H7 (cell line): ENCODE measurements around the gene TMEM132D. TPM values are rescaled to one million over a fixed set of nuclear protein-coding genes. Genes with fewer than 3 reads are reported as not detected.

Source experiments
- DNase-seq: peaks from one replicate; pipeline ENCODE4 v3.0.0; 2012
- H3K27me3 ChIP-seq: 2 replicates; pipeline ENCODE4 v1.6.0; 2011; ENCODE audit warnings: mild to moderate bottlenecking, low read length; ENCODE audit not compliant: control insufficient read depth, insufficient read depth
- H3K36me3 ChIP-seq: replicated peaks from 2 replicates; pipeline ENCODE4 v1.5.1; 2011; ENCODE audit warnings: low read length; ENCODE audit not compliant: control insufficient read depth, insufficient read depth
- H3K4me3 ChIP-seq: 2 replicates; pipeline ENCODE4 v1.5.1; 2011; ENCODE audit warnings: low read depth, mild to moderate bottlenecking, control low read depth, low read length, moderate library complexity; ENCODE audit not compliant: insufficient read depth
- total RNA-seq: library from RNA; depleted of rRNA; stranded (reverse); fragments of >200 nt; shearing (Covaris generic); gene quantifications from 2 replicates; pipeline ENCODE4 v1.2.3, GENCODE V29; 2014

TMEM132D gene
- total RNA-seq, 1 experiment from 2014 or later, result 13.0 TPM

DNA sequence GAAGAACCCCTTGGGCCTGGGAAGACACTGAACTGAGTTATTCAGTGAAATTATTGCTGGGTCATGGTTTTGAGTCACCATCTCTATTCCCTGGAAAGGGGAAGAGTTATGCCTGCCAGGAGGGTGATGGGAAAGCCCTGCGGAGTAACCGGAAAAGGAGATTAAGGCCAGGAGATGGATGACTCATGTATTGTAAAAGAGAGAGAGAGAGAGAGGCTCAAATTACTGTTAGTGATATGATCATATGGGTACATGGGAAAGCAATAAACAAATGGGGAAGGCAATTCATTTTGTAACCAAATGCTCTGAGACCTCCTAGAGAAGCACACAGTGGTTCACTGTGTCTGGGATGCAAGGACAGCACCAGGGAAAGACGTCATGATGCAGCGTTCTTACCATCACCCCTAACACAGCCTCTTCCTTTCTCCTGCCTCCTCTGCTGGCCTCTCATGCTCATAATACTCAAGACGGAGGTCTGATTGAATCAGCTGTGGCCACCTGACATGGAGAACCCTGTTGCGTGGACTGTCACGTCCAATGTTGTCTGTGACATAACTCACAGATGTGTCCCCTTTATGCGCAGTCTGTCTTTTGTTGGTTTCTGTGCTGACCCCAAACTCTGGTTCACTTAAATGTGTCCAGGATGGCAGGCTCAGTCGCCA, 243.7 kb downstream of the TMEM132D start:
- H3K4me3 ChIP-seq, result no peak overlapping the region
- H3K36me3 ChIP-seq, result no peaks in the 10 kb centered on the region
- no peak for DNase-seq
- no peaks in the 10 kb centered on the region for H3K27me3 ChIP-seq

DNA sequence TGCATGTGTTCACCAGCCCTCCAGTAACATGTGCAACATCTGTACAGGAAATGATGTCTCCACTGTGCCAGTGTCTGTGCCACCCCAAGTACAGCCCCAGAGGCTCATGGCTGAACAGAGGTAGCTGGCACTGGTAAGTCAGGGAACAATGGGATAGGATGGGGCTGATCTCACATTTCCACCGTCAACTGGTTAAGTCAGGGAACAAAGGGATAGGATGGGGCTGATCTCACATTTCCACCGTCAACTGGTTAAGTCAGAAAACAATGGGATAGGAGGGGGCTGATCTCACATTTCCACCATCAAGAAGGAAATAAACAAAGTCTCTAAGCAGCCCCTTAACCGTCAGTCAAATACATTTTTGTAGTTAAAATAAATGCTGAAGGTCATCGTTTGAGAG, 246.6 kb downstream of the TMEM132D start:
- no peak for DNase-seq
- Histone ChIP-seq H3K36me3 (no peaks in the 10 kb centered on the region; the same call in 1 of the 2 replicates), H3K4me3 (no peak overlapping the region), H3K27me3 (no peaks in the 10 kb centered on the region)

DNA sequence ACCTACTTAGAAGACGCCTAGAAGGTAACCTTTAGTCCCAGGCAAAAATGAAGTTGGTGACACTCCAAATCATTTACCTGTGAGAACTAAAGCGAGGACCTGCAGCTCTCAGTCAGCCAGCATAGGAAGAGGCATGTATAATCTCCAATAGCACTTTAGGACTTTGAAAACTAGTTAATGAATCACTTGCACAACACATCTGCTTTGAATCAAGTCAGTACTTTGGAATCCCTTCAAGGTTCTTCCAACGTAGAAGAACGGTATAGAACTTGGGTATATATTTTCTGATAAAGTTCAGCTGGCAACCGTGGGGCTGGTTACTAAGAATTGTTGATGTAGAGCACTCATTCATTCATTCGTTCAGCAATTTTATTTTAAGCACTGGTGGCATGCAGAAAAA, 251.9 kb downstream of the TMEM132D start:
- no peaks in the 10 kb centered on the region for H3K27me3 ChIP-seq
- no peaks in the 10 kb centered on the region; the same call in 1 of the 2 replicates for H3K36me3 ChIP-seq
- no peak overlapping the region for H3K4me3 ChIP-seq
- DNase-seq, result no peak

DNA sequence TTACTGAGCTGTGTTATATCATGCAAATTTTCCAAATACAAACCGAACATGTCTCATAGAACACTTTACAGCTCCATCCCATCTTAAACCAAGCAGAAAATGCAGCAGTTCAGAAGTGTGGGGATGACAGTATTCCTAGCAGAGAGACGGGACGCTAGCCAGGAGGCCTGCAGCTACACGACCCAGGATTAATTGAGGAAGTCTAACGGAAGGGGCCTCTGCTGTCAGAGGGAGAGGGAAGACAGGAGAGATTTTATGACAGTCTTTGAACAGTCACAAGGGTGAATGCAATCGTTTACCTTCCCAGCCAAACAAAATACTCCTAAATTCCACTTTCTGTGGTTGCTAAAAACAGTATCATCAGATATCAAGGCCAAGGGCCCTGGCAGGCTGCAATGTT, 261.9 kb downstream of the TMEM132D start:
- Histone ChIP-seq H3K27me3 (no peaks in the 10 kb centered on the region), H3K4me3 (no peak overlapping the region), H3K36me3 (no peaks in the 10 kb centered on the region)
- DNase-seq, result no peak

DNA sequence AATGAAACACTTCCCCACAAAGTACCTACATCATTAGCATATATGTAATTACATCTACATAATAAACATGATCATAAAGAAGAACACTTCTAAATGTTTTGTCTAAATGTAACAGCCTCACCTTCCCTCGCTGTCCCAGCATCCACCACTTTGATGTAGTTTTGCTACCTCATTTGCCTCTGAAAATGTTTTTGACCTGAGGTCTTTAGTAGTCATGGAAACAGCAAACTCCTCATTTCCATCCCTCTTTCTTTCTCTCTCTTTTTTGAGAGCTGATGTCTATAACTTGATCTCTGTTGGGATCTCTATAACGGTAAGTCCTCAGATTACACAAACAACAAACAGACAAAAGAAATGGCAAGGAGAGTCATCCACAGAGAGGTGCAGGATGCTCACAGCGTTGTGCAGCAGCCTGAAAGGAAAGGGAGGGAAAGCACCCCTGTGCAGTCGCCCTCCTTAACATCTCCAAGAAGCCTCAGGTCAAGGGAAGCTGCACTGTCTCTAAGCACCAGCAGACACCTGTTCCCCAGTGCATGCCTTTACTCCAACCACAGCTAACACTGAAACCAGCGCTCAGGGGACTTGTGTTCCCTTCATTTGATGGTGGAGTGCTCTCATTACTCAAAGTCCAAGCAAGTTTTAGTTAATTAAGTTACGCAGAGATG, 268.7 kb downstream of the TMEM132D start:
- DNase-seq, result no peak
- H3K36me3 ChIP-seq, result no peaks in the 10 kb centered on the region
- no peaks in the 10 kb centered on the region for H3K27me3 ChIP-seq
- no peak overlapping the region for H3K4me3 ChIP-seq

DNA sequence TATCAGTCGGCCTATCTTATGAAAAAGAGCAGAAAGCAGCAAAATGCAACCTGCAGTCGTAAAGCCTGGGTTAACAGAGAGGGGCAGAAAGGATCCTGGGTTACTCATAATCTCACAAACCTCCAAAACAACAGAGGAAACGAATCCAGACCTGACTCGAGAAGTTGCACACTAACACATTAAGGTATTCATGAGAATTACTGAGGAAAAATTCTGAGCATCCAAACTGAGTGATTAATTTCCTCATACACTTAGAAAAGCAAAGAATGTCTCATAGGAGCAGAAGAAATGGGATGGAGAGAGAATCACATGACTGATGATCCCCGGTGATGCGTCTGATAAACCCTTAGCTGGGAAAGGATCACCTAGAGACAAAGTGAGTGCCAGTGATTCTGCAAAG, 272.5 kb downstream of the TMEM132D start:
- Histone ChIP-seq H3K36me3 (no peaks in the 10 kb centered on the region), H3K27me3 (no peaks in the 10 kb centered on the region), H3K4me3 (no peak overlapping the region)
- no peak for DNase-seq

DNA sequence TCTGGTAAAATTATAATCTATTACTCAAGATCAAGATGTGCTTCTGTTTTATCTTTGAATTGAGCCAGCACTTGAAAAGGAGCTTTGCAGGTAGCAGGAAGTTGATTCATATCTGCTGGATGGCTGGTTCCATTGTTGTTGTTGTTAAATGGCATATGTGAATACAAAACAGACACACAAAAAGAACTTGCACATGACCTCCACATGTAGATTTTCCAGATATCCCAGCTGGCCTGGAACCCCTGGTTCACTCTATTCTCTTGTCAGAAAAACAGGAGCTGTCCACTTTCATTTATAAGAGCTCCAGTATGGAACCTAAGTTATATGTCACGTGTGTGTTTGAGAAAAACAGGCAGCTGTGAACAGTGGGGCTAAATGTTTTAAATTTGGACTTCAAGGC, 273.9 kb downstream of the TMEM132D start:
- no peaks in the 10 kb centered on the region for H3K27me3 ChIP-seq
- DNase-seq, result no peak
- H3K4me3 ChIP-seq, result no peak overlapping the region
- H3K36me3 ChIP-seq, result no peaks in the 10 kb centered on the region

DNA sequence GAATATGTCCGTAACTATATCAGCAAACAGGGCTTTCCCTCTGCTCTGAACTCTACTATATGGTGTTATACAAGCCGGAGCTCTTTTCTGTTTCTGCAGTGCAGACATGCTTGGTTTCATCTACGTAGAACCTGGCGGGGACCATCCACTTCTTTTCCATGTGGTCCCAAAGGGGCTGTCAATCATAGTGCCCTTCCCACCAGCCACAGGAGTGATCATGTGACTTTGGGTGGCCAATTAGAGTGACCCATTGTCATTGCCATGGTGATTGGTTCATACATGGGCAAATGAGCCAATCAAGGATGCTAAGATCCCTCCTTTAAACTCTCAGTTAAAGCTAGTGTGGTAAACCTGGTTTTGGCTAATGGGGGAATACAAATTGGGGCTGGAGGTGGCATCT, 281.3 kb downstream of the TMEM132D start:
- Histone ChIP-seq H3K27me3 (no peaks in the 10 kb centered on the region), H3K36me3 (no peaks in the 10 kb centered on the region), H3K4me3 (no peak overlapping the region)
- no peak for DNase-seq

DNA sequence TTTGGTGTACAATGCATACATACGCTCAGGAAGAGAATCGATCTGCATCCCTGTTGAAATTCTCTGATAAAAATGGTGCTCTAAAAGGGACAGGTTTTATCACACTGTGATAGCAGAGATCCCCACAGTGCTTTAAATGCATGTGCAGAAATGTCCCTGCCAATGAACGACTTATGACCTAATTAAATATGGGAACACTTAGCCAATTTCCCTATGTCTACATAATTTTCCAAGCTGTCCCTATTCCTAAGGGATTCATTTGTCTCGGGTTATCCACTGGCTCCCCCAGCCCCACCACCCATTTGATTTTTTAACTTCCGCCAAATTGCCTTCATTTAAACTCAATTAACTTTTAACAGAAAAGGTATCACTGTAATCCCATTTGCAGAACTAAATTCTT, 284.6 kb downstream of the TMEM132D start:
- no peak for DNase-seq
- Histone ChIP-seq H3K36me3 (no peaks in the 10 kb centered on the region), H3K4me3 (no peak overlapping the region)

DNA sequence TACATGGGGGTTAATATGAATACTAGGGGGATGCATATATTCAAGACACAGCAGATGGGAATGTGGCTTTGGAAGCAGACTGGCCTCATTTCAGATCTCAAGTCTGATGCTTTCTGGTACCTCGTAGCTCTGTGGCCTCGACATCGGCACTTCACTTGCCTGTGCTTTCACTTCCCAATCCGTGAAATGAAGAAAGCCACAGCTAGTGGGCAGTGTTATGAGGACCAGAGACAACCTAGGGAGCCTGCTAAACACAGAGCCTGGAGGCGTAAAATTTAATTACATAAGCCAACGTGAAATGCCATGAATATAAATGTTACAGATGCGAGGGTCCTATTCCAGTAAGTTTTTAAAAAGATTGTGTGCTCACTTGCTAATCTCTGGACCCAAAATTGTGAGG, 286.0 kb downstream of the TMEM132D start:
- no peak for DNase-seq
- Histone ChIP-seq H3K36me3 (no peaks in the 10 kb centered on the region), H3K4me3 (no peak overlapping the region), H3K27me3 (no peaks in the 10 kb centered on the region)

More for the DNA sequence above, 284.6 kb downstream of the TMEM132D start:
- no peaks in the 10 kb centered on the region for H3K27me3 ChIP-seq

DNA sequence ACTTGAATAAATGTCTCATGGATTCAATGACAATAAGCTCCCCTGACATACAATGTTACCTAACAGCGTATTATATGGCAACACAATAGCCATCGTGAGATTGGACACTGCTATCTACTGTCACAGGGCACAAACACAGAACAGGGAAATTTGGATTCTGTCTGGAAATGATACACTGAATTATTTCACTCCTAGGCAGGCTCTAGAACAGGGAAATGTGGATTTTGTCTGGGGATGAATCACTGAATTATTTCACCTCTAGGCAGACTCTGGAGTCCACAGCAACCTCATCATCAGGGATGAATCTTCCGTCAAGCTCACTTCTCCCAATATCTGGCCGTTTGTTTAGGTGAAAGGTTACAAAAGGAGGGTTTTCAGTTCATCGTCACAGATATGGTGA, 288.8 kb downstream of the TMEM132D start:
- Histone ChIP-seq H3K4me3 (no peak overlapping the region), H3K27me3 (no peaks in the 10 kb centered on the region), H3K36me3 (no peaks in the 10 kb centered on the region)
- no peak for DNase-seq

DNA sequence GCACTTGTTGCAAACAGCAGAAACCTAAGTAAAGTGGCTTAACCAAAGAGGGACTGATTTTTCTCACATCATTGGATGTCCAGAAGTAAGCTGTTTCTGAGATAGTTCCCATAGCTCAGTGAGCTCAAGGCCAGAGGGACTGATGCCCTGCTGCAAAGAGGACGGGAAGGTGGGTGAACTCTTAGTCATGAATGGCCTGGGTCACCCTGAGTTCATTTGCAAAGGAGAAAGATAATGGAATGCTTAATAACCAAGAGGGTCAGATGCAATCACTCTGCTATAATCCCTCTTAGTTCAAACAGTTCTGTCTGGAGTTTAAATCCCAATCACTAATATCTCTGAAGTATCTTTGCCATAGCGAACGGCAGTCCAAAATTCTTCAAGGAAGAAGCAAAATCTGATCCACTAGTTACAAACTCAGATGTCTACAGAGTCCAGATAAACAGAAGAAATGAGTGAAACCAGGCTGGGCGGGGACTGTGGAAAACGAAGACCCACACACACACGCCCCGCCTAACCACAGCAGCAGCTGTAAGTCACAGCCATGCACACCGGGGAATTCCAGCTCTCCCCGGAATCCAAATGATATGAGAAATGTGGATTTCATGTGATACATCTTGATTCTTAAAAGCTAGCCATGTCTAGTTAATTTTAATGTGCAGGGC, 289.5 kb downstream of the TMEM132D start:
- no peak overlapping the region for H3K4me3 ChIP-seq
- DNase-seq, result no peak

DNA sequence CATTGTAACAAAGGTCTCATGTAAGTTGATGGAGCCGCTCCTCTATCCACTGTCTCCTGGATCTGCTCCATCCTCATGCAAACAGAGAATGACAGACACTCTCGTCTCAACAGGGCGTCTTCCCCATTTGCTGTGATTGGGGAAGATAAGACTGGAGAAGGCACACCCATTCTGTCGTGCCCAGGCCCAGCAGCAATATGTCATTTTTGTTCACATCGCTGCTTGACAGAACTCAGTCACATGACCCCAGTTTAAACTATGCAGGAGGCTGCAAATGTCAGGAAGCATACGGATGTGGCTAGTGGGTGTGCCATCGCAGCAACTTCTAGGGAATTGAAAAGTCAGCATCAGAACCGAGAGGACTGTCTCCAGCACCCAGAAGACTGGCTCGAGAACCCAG, 290.5 kb downstream of the TMEM132D start:
- no peak for DNase-seq
- Histone ChIP-seq H3K36me3 (no peaks in the 10 kb centered on the region), H3K4me3 (no peak overlapping the region), H3K27me3 (no peaks in the 10 kb centered on the region)

More for the DNA sequence above, 289.5 kb downstream of the TMEM132D start:
- no peaks in the 10 kb centered on the region for H3K36me3 ChIP-seq
- no peaks in the 10 kb centered on the region for H3K27me3 ChIP-seq

DNA sequence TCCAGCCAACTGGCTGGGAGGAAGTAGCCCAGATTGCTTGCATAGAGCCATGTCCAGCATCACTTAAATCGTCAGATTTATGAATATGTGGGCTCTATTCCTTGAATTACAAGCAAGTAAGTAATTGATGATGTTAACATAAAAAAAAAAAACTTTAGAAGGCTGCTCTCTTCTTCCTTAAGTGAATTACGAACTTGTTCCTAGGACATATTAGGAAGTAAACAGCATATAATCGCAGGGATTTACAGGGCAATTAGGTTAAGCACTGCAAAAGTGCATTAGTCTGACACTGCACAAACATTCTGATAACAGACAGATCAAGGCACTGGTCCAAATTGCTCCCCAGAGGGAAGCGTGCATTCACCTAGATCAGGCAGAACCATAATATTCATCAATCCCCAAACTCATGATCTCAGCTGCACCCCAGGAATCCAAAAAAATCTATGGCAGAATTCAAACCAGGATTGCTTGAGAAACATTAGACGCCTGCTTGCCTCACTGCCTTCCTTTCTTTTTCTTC, 293.2 kb downstream of the TMEM132D start:
- H3K4me3 ChIP-seq, result no peak overlapping the region
- no peaks in the 10 kb centered on the region for H3K36me3 ChIP-seq
- DNase-seq, result no peak
- H3K27me3 ChIP-seq, result no peaks in the 10 kb centered on the region

DNA sequence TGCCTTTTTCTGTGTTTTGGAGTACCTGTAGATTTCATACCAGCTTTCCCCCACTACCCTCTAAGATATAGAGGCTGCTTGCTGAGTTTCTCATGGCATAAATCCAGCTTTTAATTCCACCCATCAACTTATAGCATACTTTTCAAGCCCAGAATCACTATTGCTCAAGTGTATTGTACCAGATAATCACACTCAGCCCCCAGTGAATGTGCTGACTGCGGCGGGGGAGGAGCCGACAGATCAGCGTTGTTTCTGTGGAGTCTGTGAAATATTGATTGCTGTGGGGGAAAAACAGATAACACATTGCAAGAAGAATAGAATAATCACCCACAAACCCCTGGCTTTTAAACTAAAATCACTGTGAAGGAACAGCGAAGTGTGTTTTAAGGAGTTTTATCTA, 296.1 kb downstream of the TMEM132D start:
- Histone ChIP-seq H3K36me3 (no peaks in the 10 kb centered on the region), H3K27me3 (no peaks in the 10 kb centered on the region), H3K4me3 (no peak overlapping the region)
- DNase-seq, result no peak
